ENCODE measurements around the gene TDP1. TPM values are rescaled to one million over a fixed set of nuclear protein-coding genes. Genes with fewer than 3 reads are reported as not detected.

TDP1 gene
- total RNA-seq, 1 experiment from 2014 or later = 42.9 TPM

DNA sequence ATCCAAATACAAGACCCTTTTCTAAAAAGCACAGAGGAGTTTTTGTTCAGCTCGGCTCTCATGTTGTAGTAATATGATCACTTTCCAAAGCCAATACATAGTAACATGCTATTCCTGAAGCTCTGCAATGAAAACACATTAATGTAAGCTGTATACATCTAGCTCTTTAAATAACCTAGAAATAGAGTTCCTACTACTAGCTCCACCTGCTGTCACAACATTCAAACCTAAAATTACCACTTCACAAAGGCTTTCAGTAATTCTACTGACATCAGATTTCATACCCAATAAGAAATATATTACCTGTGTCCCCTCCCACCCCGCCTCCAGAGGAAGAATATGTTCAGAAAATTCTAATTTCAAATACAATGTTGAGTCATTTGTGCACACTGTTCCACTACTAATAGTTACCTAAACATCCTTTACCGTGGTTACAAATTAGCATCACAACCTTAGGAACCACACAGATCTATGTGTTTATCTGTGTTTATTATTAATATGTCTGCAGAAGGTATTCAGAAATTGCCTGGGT is 19.0 kb upstream of the TDP1 start:
- Histone ChIP-seq H3K4me3 (ENCODE audit: low read length) (no peak overlapping the region), H3F3A (ENCODE audit: low read length, unreplicated experiment) (no peaks in the 10 kb centered on the region), H4K20me1 (ENCODE audit: low read length) (no peaks in the 10 kb centered on the region), H3K4me2 (ENCODE audit: low read length) (no peak overlapping the region), H2AFZ (ENCODE audit: low read length) (no peak overlapping the region), H3K79me2 (ENCODE audit: low read length) (no peaks in the 10 kb centered on the region), H3K27me3 (ENCODE audit: low read length) (no peaks in the 10 kb centered on the region), H3K9me2 (replicated peaks; ENCODE audit: low read length) (no peaks in the 10 kb centered on the region), H3K9ac (ENCODE audit: low read length) (no peak overlapping the region), H3K4me1 (ENCODE audit: insufficient read depth, low read length) (no peaks in the 10 kb centered on the region), H3K27ac (ENCODE audit: low read length) (no peak overlapping the region), H3K36me3 (ENCODE audit: low read depth, low read length) (no peaks in the 10 kb centered on the region), H3K9me3 (ENCODE audit: low read length) (no peaks in the 10 kb centered on the region)
- DNase-seq (peak; percentile 26), ATAC-seq (peak; percentile 64)
- BruUV-seq (replicated peaks) = no TSS peak
- ChIA-PET POLR2A (ENCODE audit: unreplicated experiment) (interaction anchor here (0.6 kb wide), 1 partner anchor 16 kb away, joined by 3 read pairs; no protein-coding TSS in a partner anchor), CTCF (interaction anchor here (0.7 kb wide), 1 partner anchor 896 kb away, joined by 3 read pairs; no protein-coding TSS in a partner anchor)
- TF ChIP-seq EZH2phosphoT487 (IDR thresholded peaks at IDR 0.05; ENCODE audit: borderline replicate concordance, low read length) (no peak), EZH2 (IDR thresholded peaks at IDR 0.05; ENCODE audit: low read length, unreplicated experiment) (no peak)
- TF ChIP-seq, protein P1, sequence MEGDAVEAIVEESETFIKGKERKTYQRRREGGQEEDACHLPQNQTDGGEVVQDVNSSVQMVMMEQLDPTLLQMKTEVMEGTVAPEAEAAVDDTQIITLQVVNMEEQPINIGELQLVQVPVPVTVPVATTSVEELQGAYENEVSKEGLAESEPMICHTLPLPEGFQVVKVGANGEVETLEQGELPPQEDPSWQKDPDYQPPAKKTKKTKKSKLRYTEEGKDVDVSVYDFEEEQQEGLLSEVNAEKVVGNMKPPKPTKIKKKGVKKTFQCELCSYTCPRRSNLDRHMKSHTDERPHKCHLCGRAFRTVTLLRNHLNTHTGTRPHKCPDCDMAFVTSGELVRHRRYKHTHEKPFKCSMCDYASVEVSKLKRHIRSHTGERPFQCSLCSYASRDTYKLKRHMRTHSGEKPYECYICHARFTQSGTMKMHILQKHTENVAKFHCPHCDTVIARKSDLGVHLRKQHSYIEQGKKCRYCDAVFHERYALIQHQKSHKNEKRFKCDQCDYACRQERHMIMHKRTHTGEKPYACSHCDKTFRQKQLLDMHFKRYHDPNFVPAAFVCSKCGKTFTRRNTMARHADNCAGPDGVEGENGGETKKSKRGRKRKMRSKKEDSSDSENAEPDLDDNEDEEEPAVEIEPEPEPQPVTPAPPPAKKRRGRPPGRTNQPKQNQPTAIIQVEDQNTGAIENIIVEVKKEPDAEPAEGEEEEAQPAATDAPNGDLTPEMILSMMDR (conservative IDR thresholded peaks at IDR 0.05; ENCODE audit: low read depth, low read length) = peak; percentile 46
- intact Hi-C loops (cut with micrococcal nuclease) = loop anchor here (5.0 kb wide), 1 partner anchor 909 kb away; no protein-coding TSS in a partner anchor

DNA sequence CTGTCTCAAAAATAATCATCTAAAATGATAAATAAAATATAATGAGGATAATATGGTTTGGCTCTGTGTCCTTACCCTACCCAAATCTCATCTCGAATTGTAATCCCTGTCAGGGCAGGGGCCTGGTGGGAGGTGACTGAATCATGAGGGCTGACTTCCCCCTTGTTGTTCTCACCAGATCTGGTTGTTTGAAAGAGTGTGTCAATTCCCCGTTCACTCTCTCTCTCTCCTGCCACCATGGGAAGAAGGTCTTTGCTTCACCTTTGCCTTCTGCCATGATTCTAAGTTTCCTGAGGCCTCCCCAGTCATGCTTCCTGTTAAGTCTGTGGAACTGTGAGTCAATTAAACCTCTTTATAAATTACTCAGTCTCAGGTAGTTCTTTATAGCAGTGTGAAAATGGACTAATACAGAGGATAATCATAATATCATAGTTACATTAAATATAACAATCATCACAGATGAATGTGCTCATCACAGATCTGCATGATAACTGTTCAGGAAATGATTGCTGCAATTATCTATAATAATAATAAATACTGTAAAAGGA is 13.8 kb upstream of the TDP1 start:
- Histone ChIP-seq H4K20me1 (ENCODE audit: low read length) (no peaks in the 10 kb centered on the region), H3F3A (ENCODE audit: low read length, unreplicated experiment) (no peaks in the 10 kb centered on the region), H3K27ac (ENCODE audit: low read length) (no peak overlapping the region), H3K4me2 (ENCODE audit: low read length) (no peak overlapping the region), H3K9ac (ENCODE audit: low read length) (no peak overlapping the region), H3K4me3 (ENCODE audit: low read length) (no peak overlapping the region), H3K4me1 (ENCODE audit: insufficient read depth, low read length) (no peaks in the 10 kb centered on the region), H3K9me2 (replicated peaks; ENCODE audit: low read length) (no peaks in the 10 kb centered on the region), H2AFZ (ENCODE audit: low read length) (no peak overlapping the region), H3K36me3 (ENCODE audit: low read depth, low read length) (no peaks in the 10 kb centered on the region), H3K27me3 (ENCODE audit: low read length) (no peaks in the 10 kb centered on the region), H3K9me3 (ENCODE audit: low read length) (no peaks in the 10 kb centered on the region), H3K79me2 (ENCODE audit: low read length) (no peaks in the 10 kb centered on the region)
- ATAC-seq (no peak), DNase-seq (no peak)
- ChIA-PET CTCF (no interaction called here), POLR2A (ENCODE audit: unreplicated experiment) (no interaction called here)
- BruUV-seq (replicated peaks) = no TSS peak
- intact Hi-C loops (cut with micrococcal nuclease) = no loop called here
- TF ChIP-seq, protein P1 (conservative IDR thresholded peaks at IDR 0.05; ENCODE audit: low read depth, low read length) = no peak
- TF ChIP-seq EZH2 (IDR thresholded peaks at IDR 0.05; ENCODE audit: low read length, unreplicated experiment) = no peak
- TF ChIP-seq EZH2phosphoT487 (IDR thresholded peaks at IDR 0.05; ENCODE audit: borderline replicate concordance, low read length) = no peak

DNA sequence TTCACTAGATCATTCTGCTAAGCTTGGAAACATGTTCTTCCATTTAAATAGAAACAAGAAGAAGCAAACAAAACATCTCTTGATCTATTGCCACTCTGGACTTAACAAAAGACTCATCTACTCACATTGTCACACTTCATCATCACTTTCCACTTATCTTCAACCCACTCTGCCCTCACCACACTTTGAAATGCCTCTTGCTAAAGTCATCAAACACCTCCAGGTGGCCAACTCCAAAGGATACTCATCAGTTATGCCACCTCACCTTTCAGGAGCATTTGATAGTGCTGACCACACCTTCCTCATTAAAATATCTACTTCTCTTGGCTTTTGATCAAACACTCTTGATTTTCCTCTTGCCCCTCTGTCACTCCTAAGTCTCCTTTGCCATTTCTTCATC is 8.4 kb upstream of the TDP1 start:
- TF ChIP-seq EZH2 (IDR thresholded peaks at IDR 0.05; ENCODE audit: low read length, unreplicated experiment) (no peak), EZH2phosphoT487 (IDR thresholded peaks at IDR 0.05; ENCODE audit: borderline replicate concordance, low read length) (no peak)
- TF ChIP-seq, protein P1 (conservative IDR thresholded peaks at IDR 0.05; ENCODE audit: low read depth, low read length) = no peak
- Histone ChIP-seq H3K27me3 (ENCODE audit: low read length) (no peaks in the 10 kb centered on the region), H2AFZ (ENCODE audit: low read length) (no peak overlapping the region), H3K4me2 (ENCODE audit: low read length) (no peak overlapping the region), H4K20me1 (ENCODE audit: low read length) (no peaks in the 10 kb centered on the region), H3K79me2 (ENCODE audit: low read length) (no peaks in the 10 kb centered on the region), H3K9me2 (replicated peaks; ENCODE audit: low read length) (no peaks in the 10 kb centered on the region), H3K9me3 (ENCODE audit: low read length) (no peaks in the 10 kb centered on the region), H3K4me1 (ENCODE audit: insufficient read depth, low read length) (no peaks in the 10 kb centered on the region), H3K27ac (ENCODE audit: low read length) (no peak overlapping the region), H3K4me3 (ENCODE audit: low read length) (no peak overlapping the region), H3F3A (ENCODE audit: low read length, unreplicated experiment) (no peaks in the 10 kb centered on the region), H3K9ac (ENCODE audit: low read length) (no peak overlapping the region), H3K36me3 (ENCODE audit: low read depth, low read length) (no peaks in the 10 kb centered on the region)
- DNase-seq (no peak), ATAC-seq (no peak)
- ChIA-PET CTCF (no interaction called here), POLR2A (ENCODE audit: unreplicated experiment) (no interaction called here)
- intact Hi-C loops (cut with micrococcal nuclease) = no loop called here
- BruUV-seq (replicated peaks) = no TSS peak

All from PC-3 (cell line).